Activated naive CD8-positive, alpha-beta T cell (primary cell): ENCODE measurements around the gene ZG16B.

Experiments used
- H3K27ac Mint-ChIP-seq: one replicate; pipeline ENCODE4 v1.8.0; 2021; ENCODE audit warnings: mixed read lengths
- H3K27me3 Mint-ChIP-seq: one replicate; pipeline ENCODE4 v1.8.0; 2021; ENCODE audit warnings: mixed read lengths
- H3K36me3 Mint-ChIP-seq: one replicate; pipeline ENCODE4 v1.8.0; 2021; ENCODE audit warnings: mixed read lengths
- H3K4me1 Mint-ChIP-seq: one replicate; pipeline ENCODE4 v1.8.0; 2021; ENCODE audit warnings: low read depth, mixed read lengths
- H3K4me3 Mint-ChIP-seq: one replicate; pipeline ENCODE4 v1.8.0; 2021; ENCODE audit warnings: mild to moderate bottlenecking, mixed read lengths
- H3K9me3 Mint-ChIP-seq: one replicate; pipeline ENCODE4 v1.8.0; 2021; ENCODE audit warnings: low read depth, mixed read lengths

The ZG16B gene, protein sequence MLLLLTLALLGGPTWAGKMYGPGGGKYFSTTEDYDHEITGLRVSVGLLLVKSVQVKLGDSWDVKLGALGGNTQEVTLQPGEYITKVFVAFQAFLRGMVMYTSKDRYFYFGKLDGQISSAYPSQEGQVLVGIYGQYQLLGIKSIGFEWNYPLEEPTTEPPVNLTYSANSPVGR

DNA sequence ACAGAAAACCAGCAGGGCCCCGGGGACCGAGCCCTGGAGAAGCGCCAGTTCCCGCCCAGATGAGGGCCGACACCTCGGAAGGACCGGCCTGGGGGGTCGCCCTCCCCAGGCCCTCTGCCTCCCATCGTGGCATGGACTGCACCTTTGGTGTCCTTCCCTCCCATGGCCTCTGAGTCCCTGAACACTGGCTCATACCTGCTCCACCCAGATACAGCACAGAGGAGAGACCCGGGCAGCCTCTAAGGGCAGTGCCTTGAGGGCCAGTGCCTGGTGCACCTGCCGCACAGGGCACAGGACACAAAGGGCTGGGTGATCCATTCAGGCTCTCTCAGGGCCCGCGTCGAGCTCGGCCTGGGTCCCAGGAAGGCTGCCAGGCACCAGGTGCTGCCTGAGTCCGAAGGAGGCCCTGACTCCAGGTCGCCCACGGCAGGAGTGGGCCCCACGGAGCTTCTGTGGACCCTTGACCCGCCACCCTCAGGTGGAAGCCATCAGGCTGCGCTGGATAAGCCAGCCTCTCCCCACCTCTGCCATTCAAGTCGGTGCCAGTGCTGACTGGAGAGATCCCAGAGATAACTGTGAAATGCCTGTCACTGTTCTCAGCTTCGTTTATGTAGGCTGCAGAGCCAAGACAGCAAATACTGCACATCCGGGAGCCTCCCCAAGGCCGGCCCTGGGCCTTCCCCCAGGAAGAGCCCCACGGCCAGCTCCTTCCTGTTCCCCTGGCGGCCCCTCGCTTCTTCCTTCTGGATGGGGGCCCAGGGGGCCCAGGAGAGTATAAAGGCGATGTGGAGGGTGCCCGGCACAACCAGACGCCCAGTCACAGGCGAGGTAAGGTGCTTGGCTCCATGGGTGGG, at the start of gene ZG16B:
Gene ZG16B, plus strand, starts transcription at position 803 of the 854 bp plus-strand sequence. CDS start 139 bp downstream, outside the sequence.
- Mint-ChIP-seq H3K9me3 (no peaks in the 10 kb centered on the region), H3K27me3 (peaks cover 5% of the 10 kb centered on the region), H3K36me3 (no peaks in the 10 kb centered on the region), H3K4me3 (no peak within 1 kb of the TSS), H3K27ac (no peak within 1 kb of the TSS), H3K4me1 (no peaks in the 10 kb centered on the region)

DNA sequence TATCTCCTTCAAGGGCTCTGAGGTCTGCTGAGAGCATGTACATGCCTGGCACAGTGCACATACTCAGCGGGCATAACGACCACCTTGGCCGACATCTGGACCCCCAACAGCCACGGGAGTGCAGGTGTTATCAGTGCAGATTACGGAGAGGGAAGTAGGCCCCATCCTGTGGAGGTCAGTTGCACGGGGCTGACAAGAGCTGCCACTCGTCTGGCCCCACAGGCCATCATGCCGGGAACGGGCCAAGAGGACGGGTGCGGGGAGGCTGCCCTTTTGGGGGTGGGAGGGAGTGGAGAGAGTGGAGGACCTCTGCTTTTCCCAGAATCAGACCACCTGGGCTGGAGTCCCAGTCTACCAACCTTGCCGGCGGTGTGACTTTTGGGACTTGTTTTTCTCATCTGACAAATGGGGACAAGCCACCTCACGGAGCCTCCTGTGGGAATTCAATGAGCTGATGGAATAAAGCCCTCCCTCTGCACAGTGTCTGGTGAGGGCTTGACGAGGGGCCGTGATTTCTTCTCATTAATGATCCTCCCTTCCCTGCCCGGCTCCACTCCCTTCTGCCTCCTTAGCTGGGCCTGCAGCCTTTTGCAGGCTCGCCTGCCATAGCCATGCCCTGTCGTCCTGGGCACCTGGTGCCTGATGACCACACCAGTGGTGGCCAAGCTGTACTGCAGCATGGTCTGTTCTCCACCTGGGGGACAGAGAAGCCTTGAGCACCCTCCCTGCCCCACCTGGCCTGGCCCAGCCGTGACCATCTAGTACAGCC, 47.3 kb upstream of the ZG16B start:
- Mint-ChIP-seq H3K27ac (no peak overlapping the region), H3K27me3 (no peaks in the 10 kb centered on the region), H3K9me3 (no peaks in the 10 kb centered on the region), H3K4me3 (no peak overlapping the region), H3K4me1 (peaks cover 21% of the 10 kb centered on the region), H3K36me3 (no peaks in the 10 kb centered on the region)

DNA sequence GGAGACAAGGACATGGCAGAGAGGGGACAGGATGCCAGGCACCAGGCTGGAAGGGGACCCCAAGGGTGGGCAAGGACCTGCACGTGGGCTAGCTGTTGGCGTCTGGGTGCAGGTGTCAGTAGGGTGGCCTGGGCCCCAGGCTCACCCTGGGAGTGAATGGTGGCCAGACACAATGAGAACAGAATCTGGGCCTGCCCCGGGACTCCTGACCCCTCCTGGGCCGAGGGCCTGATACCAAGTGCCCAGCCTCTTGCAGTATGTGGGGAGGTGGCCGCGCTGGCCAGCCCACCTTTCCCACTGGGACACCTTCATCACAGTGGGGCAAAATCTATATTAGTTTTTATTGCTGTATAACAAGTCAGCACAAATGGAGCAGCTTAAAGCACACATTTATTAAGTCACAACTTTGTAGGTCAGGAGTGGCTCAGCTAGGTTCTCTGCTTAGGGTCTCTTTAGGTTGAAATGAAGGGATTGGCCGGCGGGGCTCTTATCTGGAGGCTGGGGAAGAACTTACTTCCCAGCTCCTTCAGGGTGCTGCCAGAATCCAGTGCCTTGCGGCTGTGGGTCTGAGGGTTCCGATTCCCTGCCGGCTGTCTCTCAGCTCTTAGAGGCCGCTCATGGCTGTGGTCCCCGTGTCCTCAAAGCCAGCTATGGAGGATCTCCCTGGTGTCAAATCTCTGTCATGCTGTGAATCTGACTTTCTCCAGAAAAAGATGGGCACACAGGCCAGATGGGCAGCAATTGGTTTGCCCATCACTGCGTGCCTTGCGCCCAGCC, 46.3 kb upstream of the ZG16B start:
- Mint-ChIP-seq H3K9me3 (no peaks in the 10 kb centered on the region), H3K36me3 (no peaks in the 10 kb centered on the region), H3K27ac (peak overlapping the region; percentile 50), H3K27me3 (no peaks in the 10 kb centered on the region), H3K4me1 (peaks cover 17% of the 10 kb centered on the region), H3K4me3 (peak overlapping the region; percentile 66)

DNA sequence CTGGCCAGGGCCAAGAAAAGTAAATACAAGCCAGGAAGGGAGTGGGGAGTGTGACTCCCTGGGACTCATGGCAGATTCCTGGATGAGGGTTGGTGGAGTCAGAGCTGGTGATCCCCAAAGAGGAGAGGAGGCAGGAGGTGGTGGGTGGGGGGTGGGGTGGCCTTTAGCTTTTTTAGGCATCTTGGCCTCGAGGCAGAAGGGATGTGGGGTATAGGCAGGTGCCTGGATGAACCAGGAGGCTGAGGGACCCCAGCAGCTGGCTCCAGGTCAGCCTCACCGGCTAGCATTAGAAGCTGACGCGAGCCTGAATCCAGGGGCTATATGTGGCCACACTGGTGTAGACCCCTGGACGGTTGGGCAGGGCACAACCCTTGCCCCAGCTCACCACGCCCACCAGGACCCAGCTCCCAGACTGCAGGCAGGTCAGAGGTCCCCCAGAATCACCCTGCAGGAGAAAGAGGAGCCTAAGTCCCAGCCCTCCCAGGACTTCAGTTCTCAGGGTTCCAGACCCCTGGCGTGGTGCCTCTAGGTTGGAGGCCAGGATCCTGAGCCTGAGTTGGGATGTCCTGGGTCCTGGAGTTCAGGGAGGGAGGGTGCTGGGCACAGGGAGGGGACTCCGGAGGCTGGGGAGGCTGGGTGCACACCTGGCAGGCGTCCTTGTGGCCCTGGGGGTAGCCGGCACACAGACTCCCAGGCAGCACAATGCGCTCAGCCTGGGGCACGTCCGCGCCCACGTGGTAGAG, 45.6 kb upstream of the ZG16B start:
- peaks cover 14% of the 10 kb centered on the region for H3K4me1 Mint-ChIP-seq
- H3K27ac Mint-ChIP-seq: peak overlapping the region; percentile 92
- H3K27me3 Mint-ChIP-seq: no peaks in the 10 kb centered on the region
- H3K36me3 Mint-ChIP-seq: no peaks in the 10 kb centered on the region
- peak overlapping the region; percentile 89 for H3K4me3 Mint-ChIP-seq
- no peaks in the 10 kb centered on the region for H3K9me3 Mint-ChIP-seq

DNA sequence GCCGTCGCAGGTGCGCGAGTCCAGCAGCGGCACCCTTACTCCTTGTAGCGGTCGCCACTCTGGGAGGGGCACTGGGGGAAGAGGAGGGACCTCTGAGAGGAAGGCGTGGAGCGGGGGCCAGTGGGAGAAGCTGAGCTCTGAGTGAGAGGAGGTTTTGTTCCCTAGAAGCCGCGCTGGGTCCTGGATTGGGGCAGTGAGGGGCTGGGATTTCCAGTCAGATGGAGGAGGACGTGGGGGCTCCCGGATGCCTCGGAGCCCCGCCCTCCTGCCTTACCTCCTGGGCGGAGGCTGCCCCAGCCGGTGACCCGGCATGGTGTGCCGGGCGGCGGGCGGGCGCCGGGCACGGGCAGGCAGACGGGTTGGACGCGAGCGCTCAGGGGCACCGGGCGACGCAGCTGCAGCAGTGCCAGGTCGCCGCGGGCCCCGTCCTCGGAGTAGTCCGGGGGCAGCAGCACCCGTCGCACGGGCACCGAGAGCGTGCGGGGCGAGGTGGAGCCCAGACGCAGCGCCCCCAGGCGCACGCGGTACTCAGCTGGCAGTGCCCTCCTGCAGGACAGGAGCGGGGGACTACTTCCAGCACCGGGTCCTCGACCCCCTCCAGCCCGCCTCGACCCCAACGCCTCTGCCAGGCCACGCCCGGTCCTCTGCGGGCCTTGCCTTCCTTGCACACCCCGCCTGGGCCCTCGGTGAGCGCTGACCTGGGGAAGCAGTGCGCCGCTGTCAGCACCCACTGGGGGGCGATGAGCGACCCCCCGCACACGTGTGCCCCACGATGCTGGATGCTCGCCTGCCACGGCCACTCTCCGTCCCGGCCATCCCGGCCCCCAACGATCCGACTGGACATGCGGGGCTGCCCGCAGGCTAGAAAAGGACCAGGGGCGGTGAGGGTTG, 44.8 kb upstream of the ZG16B start:
- Mint-ChIP-seq H3K4me1 (peaks cover 10% of the 10 kb centered on the region), H3K4me3 (peak overlapping the region; percentile 89), H3K27me3 (no peaks in the 10 kb centered on the region), H3K27ac (peak overlapping the region; percentile 92), H3K36me3 (no peaks in the 10 kb centered on the region), H3K9me3 (no peaks in the 10 kb centered on the region)

DNA sequence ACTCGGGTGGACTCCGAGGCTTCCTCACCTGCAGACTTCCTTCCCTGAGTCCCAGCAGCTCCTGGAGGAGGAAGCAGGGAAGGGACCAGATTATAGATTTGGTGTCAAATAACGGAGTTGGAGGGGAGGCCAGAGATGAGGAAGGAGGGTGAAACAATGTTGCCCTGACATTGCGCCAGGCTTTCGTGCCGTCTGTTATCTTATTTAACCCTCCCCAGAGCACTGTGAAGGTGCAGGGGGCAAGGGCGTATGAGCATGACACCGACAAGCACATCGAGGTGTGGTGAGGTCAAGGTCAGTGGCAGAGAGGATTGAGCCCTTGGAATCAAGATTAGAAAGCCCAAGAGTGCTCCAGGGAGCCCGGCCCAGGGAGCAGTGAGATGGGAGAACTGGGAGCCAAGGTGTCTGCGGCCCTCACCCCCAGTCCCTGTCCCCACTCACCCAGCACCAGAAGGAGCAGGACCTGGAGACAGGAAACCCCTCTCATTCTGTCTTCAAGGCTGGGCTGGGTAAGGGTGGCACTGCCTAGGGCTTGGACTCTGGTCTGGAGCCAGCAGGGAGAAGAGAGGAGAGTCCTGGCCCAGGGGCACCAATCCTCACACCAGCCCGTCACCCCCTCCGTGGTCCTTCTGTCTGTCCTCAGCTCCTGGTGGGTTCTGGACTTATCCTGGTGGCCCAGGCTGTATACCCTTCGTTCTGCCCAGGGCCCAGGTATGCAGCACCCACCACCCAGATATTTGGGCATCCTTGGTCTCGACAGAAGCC, 43.9 kb upstream of the ZG16B start:
- Mint-ChIP-seq H3K9me3 (no peaks in the 10 kb centered on the region), H3K27me3 (peaks cover under 1% of the 10 kb centered on the region), H3K36me3 (no peaks in the 10 kb centered on the region), H3K4me3 (peak overlapping the region; percentile 68), H3K4me1 (peaks cover 10% of the 10 kb centered on the region), H3K27ac (peak overlapping the region; percentile 22)

DNA sequence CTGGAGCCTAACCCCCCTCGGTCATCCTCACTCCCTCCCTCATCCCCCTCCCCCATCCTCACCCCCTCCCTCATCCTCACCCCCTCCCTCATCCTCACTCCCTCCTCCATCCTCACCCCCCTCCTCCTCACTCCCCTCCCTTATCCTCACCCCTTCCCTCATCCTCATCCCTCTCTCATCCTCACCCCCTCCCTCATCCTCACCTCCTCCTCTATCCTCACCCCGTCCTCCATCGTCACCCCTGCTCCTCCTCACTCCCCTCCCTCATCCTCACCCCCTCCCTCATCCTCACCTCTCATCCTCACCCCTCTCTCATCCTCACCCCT, 43.3 kb upstream of the ZG16B start:
- Mint-ChIP-seq H3K9me3 (no peaks in the 10 kb centered on the region), H3K4me3 (no peak overlapping the region), H3K4me1 (peaks cover 10% of the 10 kb centered on the region), H3K27me3 (peaks cover 2% of the 10 kb centered on the region), H3K36me3 (no peaks in the 10 kb centered on the region), H3K27ac (no peak overlapping the region)

DNA sequence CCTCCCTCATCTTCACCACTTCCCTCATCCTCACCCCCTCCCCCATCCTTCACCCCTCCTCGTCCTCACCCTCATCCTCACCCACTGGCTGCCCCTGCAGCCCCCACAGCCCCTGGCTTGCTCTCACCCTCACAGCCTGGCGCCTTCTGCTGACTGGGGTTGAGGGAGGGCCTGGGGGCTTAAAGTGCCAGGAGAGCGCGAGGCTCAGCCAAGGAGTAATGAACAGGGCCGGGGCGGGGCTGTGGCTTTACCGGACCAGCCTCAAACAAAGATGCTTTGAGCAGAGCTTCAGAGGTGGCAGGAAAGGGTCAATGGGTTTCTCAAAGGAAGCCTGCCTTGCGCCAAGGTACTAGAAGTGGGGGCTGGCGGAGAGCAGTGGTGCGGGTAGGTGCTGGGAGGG, 42.7 kb upstream of the ZG16B start, which contains the start of gene PRSS33:
Gene PRSS33, minus strand, starts transcription at position 155 of the 400 bp plus-strand sequence. CDS start 1,013 bp downstream, outside the sequence.
- H3K4me3 Mint-ChIP-seq: peak within 1 kb of the TSS; percentile 68
- peaks cover 2% of the 10 kb centered on the region for H3K27me3 Mint-ChIP-seq
- H3K27ac Mint-ChIP-seq: peak within 1 kb of the TSS; percentile 22
- no peaks in the 10 kb centered on the region for H3K9me3 Mint-ChIP-seq
- peaks cover 10% of the 10 kb centered on the region for H3K4me1 Mint-ChIP-seq
- H3K36me3 Mint-ChIP-seq: no peaks in the 10 kb centered on the region

DNA sequence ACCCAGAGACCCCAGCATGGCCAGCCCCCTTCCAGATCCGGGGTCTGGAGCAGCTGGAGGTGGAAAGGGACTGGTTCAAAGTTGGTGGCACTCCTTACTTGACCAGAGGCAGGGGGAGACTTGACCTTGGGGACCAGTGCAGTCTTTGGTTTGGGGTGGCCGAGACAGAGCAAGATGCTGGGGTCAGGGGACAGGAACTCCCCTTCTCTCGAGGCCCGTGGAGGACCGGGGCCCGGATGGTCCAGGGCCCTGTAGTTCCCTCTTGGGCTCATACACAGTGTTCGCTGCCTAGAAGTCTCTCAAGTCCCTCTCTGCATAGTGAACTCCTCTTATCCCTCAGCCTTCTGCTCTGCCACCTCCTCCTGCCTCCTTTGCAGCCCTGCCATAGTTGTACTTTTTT, 42.1 kb upstream of the ZG16B start:
- Mint-ChIP-seq H3K4me1 (peaks cover 10% of the 10 kb centered on the region), H3K27ac (no peak overlapping the region), H3K4me3 (no peak overlapping the region), H3K9me3 (no peaks in the 10 kb centered on the region), H3K27me3 (peaks cover 2% of the 10 kb centered on the region), H3K36me3 (no peaks in the 10 kb centered on the region)

DNA sequence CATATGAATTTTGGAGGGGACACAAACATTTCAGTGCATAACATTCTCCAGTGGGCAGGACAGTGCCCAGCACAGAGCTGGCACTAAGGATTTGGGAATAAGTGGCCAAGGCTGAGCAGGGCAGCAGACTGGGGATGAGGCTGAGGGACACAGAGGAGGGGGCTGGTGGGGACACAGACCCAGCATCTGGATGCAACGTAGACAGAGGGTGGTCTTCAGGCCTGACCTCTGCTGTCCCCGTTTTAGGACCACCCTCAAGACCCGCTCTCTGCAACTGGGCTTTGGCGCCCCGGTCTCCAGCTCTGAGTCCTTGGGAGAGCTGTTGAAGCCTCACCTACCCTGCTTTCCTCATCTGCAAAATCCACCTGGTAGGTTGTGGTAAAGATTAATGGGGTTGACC, 39.5 kb upstream of the ZG16B start:
- H3K9me3 Mint-ChIP-seq: no peaks in the 10 kb centered on the region
- H3K27ac Mint-ChIP-seq: no peak overlapping the region
- H3K4me3 Mint-ChIP-seq: no peak overlapping the region
- H3K36me3 Mint-ChIP-seq: no peaks in the 10 kb centered on the region
- H3K27me3 Mint-ChIP-seq: peaks cover 7% of the 10 kb centered on the region
- peaks cover 8% of the 10 kb centered on the region for H3K4me1 Mint-ChIP-seq

DNA sequence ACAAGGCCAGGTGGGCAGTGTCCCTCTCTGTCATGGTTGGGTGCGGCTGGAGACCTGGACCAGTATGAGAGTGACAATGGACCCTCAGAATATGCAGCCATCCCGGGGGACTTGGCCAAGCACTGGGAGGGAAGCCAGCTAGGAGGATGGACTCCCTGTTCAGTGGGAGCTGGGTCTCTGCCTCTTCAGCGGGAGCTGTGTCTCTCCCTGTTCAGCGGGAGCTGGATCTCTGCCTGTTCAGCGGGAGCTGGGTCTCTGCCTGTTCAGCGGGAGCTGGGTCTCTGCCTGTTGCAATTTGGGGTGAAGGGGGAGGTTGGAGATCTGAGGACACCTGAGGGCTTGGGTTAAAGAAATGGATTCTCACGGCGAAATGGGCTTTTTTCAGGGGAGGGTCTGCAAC, 38.9 kb upstream of the ZG16B start:
- Mint-ChIP-seq H3K4me3 (no peak overlapping the region), H3K9me3 (no peaks in the 10 kb centered on the region), H3K4me1 (peaks cover 5% of the 10 kb centered on the region), H3K36me3 (no peaks in the 10 kb centered on the region), H3K27ac (no peak overlapping the region), H3K27me3 (peaks cover 7% of the 10 kb centered on the region)

DNA sequence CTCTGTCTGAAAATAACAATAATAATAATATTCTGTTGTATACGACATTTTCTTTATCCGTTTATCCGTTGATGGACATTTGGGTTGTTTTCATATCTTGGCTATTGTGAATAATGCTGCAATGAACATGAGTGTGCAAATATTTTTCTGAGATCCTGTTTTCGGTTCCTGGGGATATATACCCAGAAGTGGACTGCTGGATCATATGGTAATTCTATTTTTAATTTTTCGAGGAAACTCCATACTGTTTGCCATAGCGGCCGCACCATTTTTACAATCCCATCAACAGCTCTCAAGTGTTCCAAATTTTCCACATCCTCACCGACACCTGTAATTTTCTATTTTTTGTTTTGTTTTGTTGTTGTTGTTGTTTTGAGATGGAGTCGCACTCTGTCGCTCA, 37.2 kb upstream of the ZG16B start:
- no peaks in the 10 kb centered on the region for H3K9me3 Mint-ChIP-seq
- no peaks in the 10 kb centered on the region for H3K36me3 Mint-ChIP-seq
- peaks cover 7% of the 10 kb centered on the region for H3K27me3 Mint-ChIP-seq

More for the DNA sequence above, 37.2 kb upstream of the ZG16B start:
- no peak overlapping the region for H3K27ac Mint-ChIP-seq
- peaks cover 3% of the 10 kb centered on the region for H3K4me1 Mint-ChIP-seq
- H3K4me3 Mint-ChIP-seq: no peak overlapping the region
